Erythroblast (primary cell): ENCODE data around the gene CD200R1L.

Experiments used
- GATA1 ChIP-seq: IDR thresholded peaks from 2 replicates; pipeline ENCODE4 v1.6.1; 2011; ENCODE audit warnings: low read depth, mild to moderate bottlenecking, control low read depth, low read length, moderate library complexity
- POLR2A ChIP-seq: IDR thresholded peaks from 2 replicates; pipeline ENCODE4 v1.6.1; 2011; ENCODE audit warnings: mild to moderate bottlenecking, low read length

GRCh38 chr3:112846764-112847163 lies at the start of gene CD200R1L:
- TF ChIP-seq POLR2A (no peak), GATA1 (no peak)
